Spleen (tissue), 11 donors: Measurements from ENCODE around the gene POFUT1. TPM values are rescaled to one million over a fixed set of nuclear protein-coding genes. Genes with fewer than 3 reads are reported as not detected.

Experiments used
- DNase-seq: peaks from one replicate; pipeline ENCODE4 v3.0.0-alpha.2; 2020
- H3K27ac ChIP-seq, 8 donors: fragments of 200-600 bp; sonication (generic) in 7 of 8; 1 replicate in 4 of 8; 2 replicates in 4 of 8; pipeline versions ENCODE4 v1.5.0 to v1.8.0; 2016 to 2021; ENCODE audit warnings: inconsistent platforms in 4 of 8, mild to moderate bottlenecking in 4 of 8, moderate library complexity in 1 of 8
- H3K27me3 ChIP-seq, 7 donors: fragments of 200-600 bp; sonication (generic) in 6 of 7; replicated peaks in 1 of 7; 1 replicate in 4 of 7; 2 replicates in 3 of 7; pipeline versions ENCODE4 v1.5.0 to v1.8.0; 2016 to 2021; ENCODE audit warnings: inconsistent platforms in 3 of 7, mild to moderate bottlenecking in 1 of 7
- H3K36me3 ChIP-seq, 6 donors: fragments of 200-600 bp; sonication (generic) in 5 of 6; 1 replicate in 4 of 6; 2 replicates in 2 of 6; pipeline versions ENCODE4 v1.5.0 to v1.8.0; 2016 to 2021; ENCODE audit warnings: inconsistent platforms in 2 of 6
- H3K4me1 ChIP-seq, 6 donors: fragments of 200-600 bp; sonication (generic) in 5 of 6; 1 replicate in 3 of 6; 2 replicates in 3 of 6; pipeline versions ENCODE4 v1.5.0 to v1.8.0; 2016 to 2021; ENCODE audit warnings: inconsistent platforms in 3 of 6
- H3K4me3 ChIP-seq, 8 donors: fragments of 200-600 bp; sonication (generic) in 7 of 8; 1 replicate in 4 of 8; 2 replicates in 4 of 8; pipeline versions ENCODE4 v1.5.0 to v1.8.0; 2016 to 2021; ENCODE audit warnings: inconsistent platforms in 4 of 8, mild to moderate bottlenecking in 4 of 8, moderate library complexity in 2 of 8
- H3K9me3 ChIP-seq, 8 donors: fragments of 200-600 bp; sonication (generic) in 7 of 8; 1 replicate in 4 of 8; 2 replicates in 4 of 8; pipeline versions ENCODE4 v1.5.0 to v1.8.0; 2016 to 2021; ENCODE audit warnings: inconsistent platforms in 4 of 8
- POLR2A ChIP-seq, 3 donors: fragments of 450-650 bp; IDR thresholded peaks; one replicate each; pipeline ENCODE4 v1.5.1; 2017; ENCODE audit warnings: antibody characterized with exemption in 3 of 3, mild to moderate bottlenecking in 1 of 3
- POLR2AphosphoS5 ChIP-seq, 3 donors: sonication (generic); formaldehyde crosslinking; IDR thresholded peaks; one replicate each; pipeline ENCODE4 v1.5.1; 2017; ENCODE audit warnings: antibody characterized with exemption in 3 of 3
- WGBS, 5 donors: extraction: QIAGEN DNeasy Blood & Tissue Kit in 3 of 5; methylation state at CpG; one replicate each; pipeline versions ENCODE4 v1.1.5 to v1.1.7; 2013 to 2018; 5-methylcytosine and 5-hydroxymethylcytosine counted together
- intact Hi-C: fragments of 100-400 bp; cut with DNase I; formaldehyde crosslinking; loops from one replicate; pipeline ENCODE4 v1.15.0; 2023; ENCODE audit warnings: low total_unique reads
- polyA plus RNA-seq, 3 donors: library from polyadenylated mRNA; stranded (reverse); fragments of 200-250 nt; gene quantifications; one replicate each; pipeline ENCODE4 v1.2.1, GENCODE V29; 2013
- total RNA-seq, 7 donors: library from RNA; depleted of rRNA in 3 of 7; stranded (reverse); fragments of >200 nt in 3 of 7; fragmentation: NEBNext Ultra II Directional in 4 of 7; extraction: Animal tissue kit (Norgen Biotek cat#: 25700) in 4 of 7; gene quantifications; one replicate each; pipeline versions ENCODE4 v1.1.0 to v1.2.1, GENCODE V29; 2016 to 2021
- TF ChIP-seq, protein P1 (sequence below), 11 experiments: fragments of 200-600 bp in 7 of 11; fragments of 450-650 bp in 4 of 11; sonication (generic) in 4 of 11; IDR thresholded peaks in 8 of 11; conservative IDR thresholded peaks in 3 of 11; 1 replicate in 7 of 11; 2 replicates in 4 of 11; pipeline versions ENCODE4 v1.4.0 to v1.8.0; 2016 to 2021; ENCODE audit warnings: antibody characterized with exemption in 11 of 11, inconsistent platforms in 4 of 11, mild to moderate bottlenecking in 1 of 11
- donor health status: healthy with polysubstance abuse.
- donor health status: DM: no; HTN: no; CAD: no; lungs with moderate emphysema.
- donor health status: DM: no; HTN: no; CAD: no.
- donor health status: Bipolar disorder and iron deficiency.
- donor health status: healthy.
- donor health status: DM: no; HTN: no; CAD: no.
- donor health status: DM: yes; HTN: yes; CAD: no.

The POFUT1 gene
- total and polyA plus RNA-seq, 10 donors: 3.8 to 26.3 (median 21.0) TPM

DNA sequence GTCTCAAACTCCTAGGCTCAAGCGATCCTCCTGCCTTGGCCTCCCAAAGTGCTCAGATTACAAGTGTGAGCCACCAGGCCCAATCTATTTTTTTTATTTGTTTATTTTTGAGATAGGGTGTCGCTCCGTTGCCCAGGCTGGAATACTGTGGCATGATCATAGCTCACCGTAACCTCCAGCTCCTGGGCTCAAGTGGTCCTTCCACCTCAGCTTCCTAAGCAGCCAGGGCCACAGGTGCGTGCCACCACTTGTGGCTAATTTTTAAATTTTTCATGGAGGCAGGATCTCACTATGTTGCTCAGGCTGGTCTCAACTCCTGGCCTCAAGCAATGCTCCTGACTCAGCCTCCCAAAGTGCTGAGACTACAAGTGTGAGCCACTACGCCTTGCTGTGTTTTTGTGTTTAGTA, 79.6 kb downstream of the POFUT1 start:
- WGBS, 5 donors: 91 to 99% (median 95%) methylated on average over 6 of the region's 6 CpGs
- peaks cover 26 to 77% (median 47%) of the 10 kb centered on the region in 6 donors for H3K4me1 ChIP-seq
- no peak overlapping the region for H3K4me3 ChIP-seq
- TF ChIP-seq, protein P1, sequence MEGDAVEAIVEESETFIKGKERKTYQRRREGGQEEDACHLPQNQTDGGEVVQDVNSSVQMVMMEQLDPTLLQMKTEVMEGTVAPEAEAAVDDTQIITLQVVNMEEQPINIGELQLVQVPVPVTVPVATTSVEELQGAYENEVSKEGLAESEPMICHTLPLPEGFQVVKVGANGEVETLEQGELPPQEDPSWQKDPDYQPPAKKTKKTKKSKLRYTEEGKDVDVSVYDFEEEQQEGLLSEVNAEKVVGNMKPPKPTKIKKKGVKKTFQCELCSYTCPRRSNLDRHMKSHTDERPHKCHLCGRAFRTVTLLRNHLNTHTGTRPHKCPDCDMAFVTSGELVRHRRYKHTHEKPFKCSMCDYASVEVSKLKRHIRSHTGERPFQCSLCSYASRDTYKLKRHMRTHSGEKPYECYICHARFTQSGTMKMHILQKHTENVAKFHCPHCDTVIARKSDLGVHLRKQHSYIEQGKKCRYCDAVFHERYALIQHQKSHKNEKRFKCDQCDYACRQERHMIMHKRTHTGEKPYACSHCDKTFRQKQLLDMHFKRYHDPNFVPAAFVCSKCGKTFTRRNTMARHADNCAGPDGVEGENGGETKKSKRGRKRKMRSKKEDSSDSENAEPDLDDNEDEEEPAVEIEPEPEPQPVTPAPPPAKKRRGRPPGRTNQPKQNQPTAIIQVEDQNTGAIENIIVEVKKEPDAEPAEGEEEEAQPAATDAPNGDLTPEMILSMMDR (IDR thresholded peaks at IDR 0.05 in 8 of 11, conservative IDR thresholded peaks at IDR 0.05 in 3 of 11): no peak
- TF ChIP-seq POLR2AphosphoS5 (IDR thresholded peaks at IDR 0.05) (no peak), POLR2A (IDR thresholded peaks at IDR 0.05) (no peak)
- H3K36me3 ChIP-seq: peaks cover 0 to 17% (median 0%) of the 10 kb centered on the region in 6 donors
- DNase-seq: peak; percentile 36
- H3K27me3 ChIP-seq: no peaks in the 10 kb centered on the region
- H3K27ac ChIP-seq: peak overlapping the region in 6 of 8 donors; percentile 64 to 87 (median 80)
- H3K9me3 ChIP-seq: no peaks in the 10 kb centered on the region
- intact Hi-C loops: no loop called here

Other genes starting within 250 kb of the POFUT1 start
- gene XKR7, start 239.7 kb upstream of the POFUT1 start, total RNA-seq: under 1 TPM in 5 of 7 donors, not detected in 2; 0.07 to 0.21 (median 0.09) TPM
- under 1 TPM; 0.02 to 0.03 (median 0.02) TPM for gene XKR7, start 239.7 kb upstream of the POFUT1 start, polyA plus RNA-seq
- 100 to 1,000 TPM in 5 of 7 donors, 10 to 100 TPM in 2; 64.8 to 186 (median 138) TPM for gene CCM2L, start 197.4 kb upstream of the POFUT1 start, total RNA-seq
- 100 to 1,000 TPM in 1 of 3 donors, 10 to 100 TPM in 2; 27.6 to 158 (median 71.1) TPM for gene CCM2L, start 197.4 kb upstream of the POFUT1 start, polyA plus RNA-seq
- gene HCK, start 155.6 kb upstream of the POFUT1 start, total RNA-seq: 100 to 1,000 TPM; 139 to 341 (median 155) TPM
- gene HCK, start 155.6 kb upstream of the POFUT1 start, polyA plus RNA-seq: 10 to 100 TPM; 44.3 to 76.4 (median 53.0) TPM
- 10 to 100 TPM; 33.6 to 58.3 (median 42.7) TPM for gene TM9SF4, start 98.2 kb upstream of the POFUT1 start, total RNA-seq
- 10 to 100 TPM; 12.0 to 13.7 (median 13.3) TPM for gene TM9SF4, start 98.2 kb upstream of the POFUT1 start, polyA plus RNA-seq
- 10 to 100 TPM; 11.9 to 16.6 (median 12.5) TPM for gene PLAGL2, start 137 bp upstream of the POFUT1 start, total RNA-seq
- gene PLAGL2, start 137 bp upstream of the POFUT1 start, polyA plus RNA-seq: 1 to 10 TPM; 2.2 to 4.0 (median 2.2) TPM
- 10 to 100 TPM; 19.2 to 25.9 (median 23.9) TPM for gene KIF3B, start 69.8 kb downstream of the POFUT1 start, total RNA-seq
- 1 to 10 TPM; 3.8 to 7.3 (median 4.7) TPM for gene KIF3B, start 69.8 kb downstream of the POFUT1 start, polyA plus RNA-seq
- 100 to 1,000 TPM in 4 of 7 donors, 10 to 100 TPM in 3; 88.2 to 149 (median 101) TPM for gene ASXL1, start 150.5 kb downstream of the POFUT1 start, total RNA-seq
- 10 to 100 TPM; 14.1 to 33.6 (median 29.4) TPM for gene ASXL1, start 150.5 kb downstream of the POFUT1 start, polyA plus RNA-seq